Upper lobe of right lung (tissue), 1 donor: ENCODE results near the gene CHID1. TPM values are rescaled to one million over a fixed set of nuclear protein-coding genes. Genes with fewer than 3 reads are reported as not detected.

Experiments
- ATAC-seq: fragments of 200-7000 bp; cut with Tn5 transposase; one replicate; pipeline ENCODE4 v1.9.1; 2020; ENCODE audit warnings: mild to moderate bottlenecking, moderate library complexity
- DNase-seq: peaks from one replicate; pipeline ENCODE4 v3.0.0-alpha.2; 2020
- H3K27ac ChIP-seq: fragments of 200-600 bp; one replicate; pipeline ENCODE4 v1.8.0; 2022
- H3K27me3 ChIP-seq: fragments of 200-600 bp; one replicate; pipeline ENCODE4 v1.8.0; 2022; ENCODE audit warnings: mild to moderate bottlenecking
- H3K36me3 ChIP-seq: fragments of 200-600 bp; one replicate; pipeline ENCODE4 v1.8.0; 2022
- H3K4me1 ChIP-seq: fragments of 200-600 bp; one replicate; pipeline ENCODE4 v1.8.0; 2022
- H3K4me3 ChIP-seq: fragments of 200-600 bp; one replicate; pipeline ENCODE4 v1.8.0; 2022; ENCODE audit warnings: mild to moderate bottlenecking
- H3K9me3 ChIP-seq: fragments of 200-600 bp; one replicate; pipeline ENCODE4 v1.8.0; 2022
- CTCF ChIP-seq: fragments of 200-600 bp; IDR thresholded peaks from one replicate; pipeline ENCODE4 v1.8.0; 2022; ENCODE audit warnings: antibody characterized with exemption
- intact Hi-C: fragments of 100-400 bp; cut with DNase I; formaldehyde crosslinking; loops from one replicate; pipeline ENCODE4 v1.11.0; 2022
- total RNA-seq: library from RNA; stranded (reverse); fragmentation: NEBNext Ultra II Directional; extraction: Animal tissue kit (Norgen Biotek cat#: 25700); gene quantifications from one replicate; pipeline ENCODE4 v1.2.1, GENCODE V29; 2021
- donor health status: DM: no; HTN: yes; CAD: no; lungs with severe emphysema.

The CHID1 gene
- total RNA-seq, 1 donor from 2014 or later = 52.9 TPM

GRCh38 chr11:865462-866430 lies 44.9 kb downstream of the CHID1 start:
- Histone ChIP-seq H3K27ac (no peak overlapping the region), H3K9me3 (no peaks in the 10 kb centered on the region), H3K36me3 (peaks cover 29% of the 10 kb centered on the region), H3K4me3 (no peak overlapping the region), H3K27me3 (no peaks in the 10 kb centered on the region), H3K4me1 (no peaks in the 10 kb centered on the region)
- intact Hi-C loops = no loop called here
- ATAC-seq = no peak
- DNase-seq = no peak
- TF ChIP-seq CTCF = no peak

- intact Hi-C loops = no loop called here
- Histone ChIP-seq H3K27me3 (no peaks in the 10 kb centered on the region), H3K4me3 (no peak overlapping the region), H3K27ac (no peak overlapping the region), H3K4me1 (peaks cover 1% of the 10 kb centered on the region), H3K36me3 (peaks cover 29% of the 10 kb centered on the region), H3K9me3 (no peaks in the 10 kb centered on the region)
- no peak for TF ChIP-seq CTCF
- DNase-seq (no peak), ATAC-seq (no peak)
Measured at GRCh38 chr11:864898-865297, 45.7 kb downstream of the CHID1 start.

DNA sequence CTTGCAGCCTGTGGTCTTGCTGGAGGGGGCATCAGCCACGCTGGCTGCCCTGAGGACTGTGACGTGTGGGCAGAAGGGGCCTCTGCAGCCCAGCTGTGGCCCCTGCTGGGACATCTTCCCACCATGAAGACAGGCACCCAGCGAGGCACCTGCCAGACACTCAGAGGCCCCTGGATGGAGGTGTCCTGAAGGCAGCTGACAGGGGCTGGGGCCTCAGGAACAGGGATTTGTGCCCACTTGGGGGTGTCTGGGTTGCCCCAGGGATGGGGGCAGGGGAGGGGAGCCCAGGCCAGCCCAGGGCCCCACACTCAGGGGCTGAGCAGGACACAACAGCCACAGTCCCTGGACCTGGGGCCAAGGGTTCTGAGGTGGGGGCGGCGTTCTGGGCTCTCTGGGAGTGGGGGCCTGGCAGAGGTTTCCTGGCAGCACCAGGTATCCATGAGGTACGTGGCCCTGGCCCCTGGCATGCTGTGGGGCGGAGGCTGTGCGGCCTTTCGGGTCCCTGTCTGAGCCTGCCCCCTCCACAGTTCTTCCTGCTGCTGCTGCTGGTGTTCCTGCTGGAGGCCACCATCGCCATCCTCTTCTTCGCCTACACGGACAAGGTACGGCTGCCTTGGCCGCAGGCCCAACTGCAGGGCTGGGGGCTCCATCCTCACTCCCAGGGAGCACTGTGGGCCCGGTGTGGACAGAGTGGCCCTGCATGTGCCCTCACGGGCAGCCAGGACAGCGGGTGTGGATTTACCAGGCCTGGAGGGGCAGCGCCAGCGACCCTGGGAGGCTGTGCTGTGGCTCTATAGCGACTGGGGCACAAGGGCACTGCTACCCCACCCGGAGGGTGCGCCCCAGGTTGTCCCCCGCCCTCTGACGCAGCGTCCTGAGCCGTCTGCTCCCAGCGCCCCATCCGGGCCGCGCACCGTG lies 46.4 kb downstream of the CHID1 start:
- intact Hi-C loops = no loop called here
- TF ChIP-seq CTCF = no peak
- no peak overlapping the region for H3K4me3 ChIP-seq
- DNase-seq (no peak), ATAC-seq (no peak)
- H3K9me3 ChIP-seq = no peaks in the 10 kb centered on the region
- H3K36me3 ChIP-seq = peaks cover 29% of the 10 kb centered on the region
- H3K4me1 ChIP-seq = peaks cover 6% of the 10 kb centered on the region
- H3K27me3 ChIP-seq = no peaks in the 10 kb centered on the region
- H3K27ac ChIP-seq = no peak overlapping the region

DNA sequence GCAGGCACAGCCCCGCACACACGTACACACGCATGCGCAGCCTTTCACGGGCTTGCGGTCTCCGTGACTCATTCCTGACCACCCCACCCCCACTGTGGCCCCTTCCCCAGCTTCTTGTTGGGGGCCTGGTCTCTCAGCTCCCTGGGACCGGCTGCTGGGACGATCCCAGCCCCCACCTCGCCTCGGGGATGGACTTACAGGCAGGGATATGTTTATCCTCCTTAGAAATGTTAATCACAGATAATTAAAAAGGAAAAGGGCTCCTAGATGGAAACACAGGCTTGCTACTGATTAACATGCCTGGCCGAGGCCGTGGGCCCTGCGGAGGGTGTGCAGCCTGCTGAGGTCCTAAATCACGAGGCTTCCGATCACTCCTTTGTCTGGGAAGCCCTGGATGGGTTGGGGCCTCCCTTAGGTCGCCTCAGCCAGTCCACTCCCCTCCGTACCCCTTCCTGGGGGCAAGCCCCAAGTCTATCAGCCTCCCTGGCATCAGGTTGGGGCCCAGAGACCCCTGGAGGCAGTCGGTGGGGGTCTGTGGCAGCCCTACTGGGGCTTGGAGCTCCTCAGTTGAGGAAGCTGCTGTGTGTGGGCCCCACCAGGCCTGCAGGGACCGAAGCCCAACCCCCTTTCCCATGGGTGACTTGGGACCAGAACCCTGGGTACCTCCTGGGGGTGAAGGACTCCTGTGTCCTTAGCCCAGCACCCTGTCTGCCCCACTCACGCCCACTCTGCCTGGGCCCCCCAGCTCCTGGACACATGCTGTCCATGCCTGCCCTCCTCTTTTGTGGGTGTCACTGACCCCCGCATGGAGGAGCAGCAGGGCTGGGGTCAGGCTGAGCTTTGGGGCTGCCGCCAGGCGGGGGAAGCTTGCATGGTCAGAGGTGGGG lies 47.3 kb downstream of the CHID1 start:
- intact Hi-C loops = no loop called here
- peaks cover 29% of the 10 kb centered on the region for H3K36me3 ChIP-seq
- DNase-seq (no peak), ATAC-seq (no peak)
- H3K27ac ChIP-seq = no peak overlapping the region
- H3K4me1 ChIP-seq = peaks cover 6% of the 10 kb centered on the region
- no peak for TF ChIP-seq CTCF
- H3K9me3 ChIP-seq = no peaks in the 10 kb centered on the region
- no peak overlapping the region for H3K4me3 ChIP-seq
- no peaks in the 10 kb centered on the region for H3K27me3 ChIP-seq

DNA sequence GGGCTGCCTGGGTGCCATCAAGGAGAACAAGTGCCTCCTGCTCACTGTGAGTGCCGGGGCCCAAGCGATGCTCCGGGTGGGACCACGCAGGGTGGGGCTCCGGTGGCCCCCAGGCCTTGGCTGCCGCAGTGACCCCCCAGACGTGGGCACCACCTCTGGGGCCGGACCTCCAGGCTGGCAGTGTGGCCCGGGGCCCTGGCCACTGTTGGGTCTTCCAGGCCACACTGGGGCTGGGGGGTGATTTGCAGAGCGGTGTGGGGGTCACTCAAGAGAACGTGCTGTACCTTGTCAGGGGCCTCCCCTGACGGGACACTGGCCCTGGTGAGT lies 48.0 kb downstream of the CHID1 start:
- Histone ChIP-seq H3K27me3 (no peaks in the 10 kb centered on the region), H3K9me3 (no peaks in the 10 kb centered on the region), H3K4me1 (peaks cover 6% of the 10 kb centered on the region), H3K27ac (no peak overlapping the region), H3K4me3 (no peak overlapping the region), H3K36me3 (peaks cover 29% of the 10 kb centered on the region)
- intact Hi-C loops = no loop called here
- no peak for DNase-seq
- TF ChIP-seq CTCF = no peak
- ATAC-seq = no peak
